ENCODE results near the gene PES1. TPM values are rescaled to one million over a fixed set of nuclear protein-coding genes. Genes with fewer than 3 reads are reported as not detected.
"Not testable (repeated sequence)": the region's sequence is repeated elsewhere in the genome, so short reads cannot be mapped to it uniquely, and the experiment has no call there.

Gene PES1
- total RNA-seq, 1 donor from 2014 or later = 40.6 TPM

GRCh38 chr22:30627471-30627870 is 35.8 kb upstream of the PES1 start:
- TF ChIP-seq, protein P1, sequence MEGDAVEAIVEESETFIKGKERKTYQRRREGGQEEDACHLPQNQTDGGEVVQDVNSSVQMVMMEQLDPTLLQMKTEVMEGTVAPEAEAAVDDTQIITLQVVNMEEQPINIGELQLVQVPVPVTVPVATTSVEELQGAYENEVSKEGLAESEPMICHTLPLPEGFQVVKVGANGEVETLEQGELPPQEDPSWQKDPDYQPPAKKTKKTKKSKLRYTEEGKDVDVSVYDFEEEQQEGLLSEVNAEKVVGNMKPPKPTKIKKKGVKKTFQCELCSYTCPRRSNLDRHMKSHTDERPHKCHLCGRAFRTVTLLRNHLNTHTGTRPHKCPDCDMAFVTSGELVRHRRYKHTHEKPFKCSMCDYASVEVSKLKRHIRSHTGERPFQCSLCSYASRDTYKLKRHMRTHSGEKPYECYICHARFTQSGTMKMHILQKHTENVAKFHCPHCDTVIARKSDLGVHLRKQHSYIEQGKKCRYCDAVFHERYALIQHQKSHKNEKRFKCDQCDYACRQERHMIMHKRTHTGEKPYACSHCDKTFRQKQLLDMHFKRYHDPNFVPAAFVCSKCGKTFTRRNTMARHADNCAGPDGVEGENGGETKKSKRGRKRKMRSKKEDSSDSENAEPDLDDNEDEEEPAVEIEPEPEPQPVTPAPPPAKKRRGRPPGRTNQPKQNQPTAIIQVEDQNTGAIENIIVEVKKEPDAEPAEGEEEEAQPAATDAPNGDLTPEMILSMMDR (IDR thresholded peaks at IDR 0.05; ENCODE audit: partially characterized antibody, unreplicated experiment) = no peak
- Mint-ChIP-seq H3K9me3 (ENCODE audit: unreplicated experiment) (peaks cover 3% of the 10 kb centered on the region), H3K4me3 (ENCODE audit: unreplicated experiment) (no peak overlapping the region), H3K27me3 (ENCODE audit: unreplicated experiment) (peaks cover 5% of the 10 kb centered on the region), H3K36me3 (ENCODE audit: unreplicated experiment) (no peaks in the 10 kb centered on the region), H3K27ac (ENCODE audit: unreplicated experiment) (no peak overlapping the region), H3K4me1 (ENCODE audit: low read depth, unreplicated experiment) (no peaks in the 10 kb centered on the region)
- no peak for DNase-seq

DNA sequence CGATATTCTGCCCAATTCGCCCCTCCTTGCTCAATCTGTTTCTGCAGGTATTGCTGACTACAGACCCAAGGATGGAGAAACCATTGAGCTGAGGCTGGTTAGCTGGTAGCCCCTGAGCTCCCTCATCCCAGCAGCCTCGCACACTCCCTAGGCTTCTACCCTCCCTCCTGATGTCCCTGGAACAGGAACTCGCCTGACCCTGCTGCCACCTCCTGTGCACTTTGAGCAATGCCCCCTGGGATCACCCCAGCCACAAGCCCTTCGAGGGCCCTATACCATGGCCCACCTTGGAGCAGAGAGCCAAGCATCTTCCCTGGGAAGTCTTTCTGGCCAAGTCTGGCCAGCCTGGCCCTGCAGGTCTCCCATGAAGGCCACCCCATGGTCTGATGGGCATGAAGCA is 34.7 kb upstream of the PES1 start:
- Mint-ChIP-seq H3K4me1 (ENCODE audit: low read depth, unreplicated experiment) (no peaks in the 10 kb centered on the region), H3K27me3 (ENCODE audit: unreplicated experiment) (peaks cover 5% of the 10 kb centered on the region), H3K9me3 (ENCODE audit: unreplicated experiment) (peaks cover 3% of the 10 kb centered on the region), H3K27ac (ENCODE audit: unreplicated experiment) (no peak overlapping the region), H3K36me3 (ENCODE audit: unreplicated experiment) (no peaks in the 10 kb centered on the region), H3K4me3 (ENCODE audit: unreplicated experiment) (no peak overlapping the region)
- TF ChIP-seq, protein P1 (IDR thresholded peaks at IDR 0.05; ENCODE audit: partially characterized antibody, unreplicated experiment) = no peak
- DNase-seq = no peak

DNA sequence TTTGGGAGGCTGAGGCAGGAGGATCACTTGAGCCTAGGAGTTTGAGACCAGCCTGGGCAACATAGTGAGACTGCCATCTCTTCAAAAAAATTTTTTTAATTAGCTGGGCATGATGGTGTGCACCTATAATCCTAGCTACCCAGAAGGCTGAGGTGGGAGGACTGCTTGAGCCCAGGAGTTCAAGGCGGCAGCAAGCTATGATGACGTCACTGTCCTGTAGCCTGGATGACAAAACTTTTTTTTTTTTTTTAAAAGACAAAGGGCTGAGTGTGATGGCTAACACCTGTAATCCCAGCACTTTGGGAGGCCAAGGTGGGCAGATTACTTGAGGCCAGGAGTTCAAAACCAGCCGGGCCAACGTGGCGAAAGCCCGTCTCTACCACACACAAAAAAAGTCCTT is 28.2 kb upstream of the PES1 start:
- H3K36me3 Mint-ChIP-seq (ENCODE audit: unreplicated experiment); H3K4me3 Mint-ChIP-seq (ENCODE audit: unreplicated experiment); H3K27ac Mint-ChIP-seq (ENCODE audit: unreplicated experiment); H3K9me3 Mint-ChIP-seq (ENCODE audit: unreplicated experiment); H3K4me1 Mint-ChIP-seq (ENCODE audit: low read depth, unreplicated experiment); H3K27me3 Mint-ChIP-seq (ENCODE audit: unreplicated experiment); DNase-seq: not testable (repeated sequence)

- DNase-seq = no peak
- Mint-ChIP-seq H3K27me3 (ENCODE audit: unreplicated experiment) (no peaks in the 10 kb centered on the region), H3K4me1 (ENCODE audit: low read depth, unreplicated experiment) (no peaks in the 10 kb centered on the region), H3K4me3 (ENCODE audit: unreplicated experiment) (no peak overlapping the region), H3K36me3 (ENCODE audit: unreplicated experiment) (peaks cover 5% of the 10 kb centered on the region), H3K27ac (ENCODE audit: unreplicated experiment) (no peak overlapping the region), H3K9me3 (ENCODE audit: unreplicated experiment) (peaks cover 2% of the 10 kb centered on the region)
- TF ChIP-seq, protein P1 (IDR thresholded peaks at IDR 0.05; ENCODE audit: partially characterized antibody, unreplicated experiment) = no peak
These were observed 26.1 kb upstream of the PES1 start for GRCh38 chr22:30617819-30618218.

DNA sequence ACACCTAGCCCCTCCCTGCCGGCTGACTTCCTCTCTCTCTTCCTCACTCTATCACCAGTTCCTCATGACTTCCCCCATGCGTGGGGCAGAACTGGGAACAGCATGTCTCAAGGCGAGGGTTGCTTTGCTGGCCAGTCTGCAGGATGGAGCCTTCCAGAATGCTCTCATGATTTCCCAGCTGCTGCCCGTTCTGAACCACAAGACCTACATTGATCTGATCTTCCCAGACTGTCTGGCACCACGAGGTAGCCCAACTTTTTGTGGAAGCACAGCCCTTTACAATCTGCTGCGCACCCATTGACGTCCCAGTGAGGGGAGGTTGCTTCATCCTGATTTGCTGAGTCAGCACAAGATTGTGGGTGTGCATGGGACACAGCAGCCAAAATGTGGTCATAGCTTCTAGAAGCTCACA is 23.8 kb upstream of the PES1 start:
- H3K4me3 Mint-ChIP-seq (ENCODE audit: unreplicated experiment) = no peak overlapping the region
- TF ChIP-seq, protein P1 (IDR thresholded peaks at IDR 0.05; ENCODE audit: partially characterized antibody, unreplicated experiment) = no peak
- DNase-seq = no peak
- no peak overlapping the region for H3K27ac Mint-ChIP-seq (ENCODE audit: unreplicated experiment)
- H3K27me3 Mint-ChIP-seq (ENCODE audit: unreplicated experiment) = no peaks in the 10 kb centered on the region
- no peaks in the 10 kb centered on the region for H3K9me3 Mint-ChIP-seq (ENCODE audit: unreplicated experiment)
- H3K4me1 Mint-ChIP-seq (ENCODE audit: low read depth, unreplicated experiment) = no peaks in the 10 kb centered on the region
- peaks cover 5% of the 10 kb centered on the region for H3K36me3 Mint-ChIP-seq (ENCODE audit: unreplicated experiment)

DNA sequence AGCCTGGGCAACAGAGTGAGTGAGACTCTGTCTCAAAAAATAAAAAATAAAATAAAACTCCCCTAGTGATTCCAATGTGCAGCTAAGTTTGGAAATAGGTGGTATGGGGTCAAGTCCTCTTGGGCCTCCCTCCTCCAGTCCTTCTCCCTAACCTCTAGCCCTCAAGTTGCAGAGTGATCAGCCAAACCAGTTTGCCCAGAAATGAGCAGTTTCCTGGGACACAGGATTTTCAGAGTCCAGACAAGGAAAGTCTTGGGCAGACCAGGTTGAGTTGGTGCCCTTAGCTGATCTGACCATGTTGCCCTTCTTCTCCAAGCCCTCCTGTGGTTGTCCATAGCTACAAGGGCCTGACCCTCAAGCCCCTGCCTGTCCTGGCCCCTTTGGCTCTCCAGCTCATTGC is 23.2 kb upstream of the PES1 start:
- Mint-ChIP-seq H3K36me3 (ENCODE audit: unreplicated experiment) (peaks cover 5% of the 10 kb centered on the region), H3K27ac (ENCODE audit: unreplicated experiment) (no peak overlapping the region), H3K27me3 (ENCODE audit: unreplicated experiment) (no peaks in the 10 kb centered on the region), H3K4me3 (ENCODE audit: unreplicated experiment) (no peak overlapping the region), H3K4me1 (ENCODE audit: low read depth, unreplicated experiment) (no peaks in the 10 kb centered on the region), H3K9me3 (ENCODE audit: unreplicated experiment) (no peaks in the 10 kb centered on the region)
- TF ChIP-seq, protein P1 (IDR thresholded peaks at IDR 0.05; ENCODE audit: partially characterized antibody, unreplicated experiment) = no peak
- no peak for DNase-seq

All from glutamatergic neuron (in vitro differentiated cells).